ENCODE measurements around the gene ATP1A1. TPM values are rescaled to one million over a fixed set of nuclear protein-coding genes. Genes with fewer than 3 reads are reported as not detected.

Gene ATP1A1
- polyA plus RNA-seq, 3 donors: 32.3 to 135 (median 32.7) TPM

GRCh38 chr1:116350097-116350645 is 22.9 kb upstream of the ATP1A1 start:
- no peak overlapping the region for H2AFZ ChIP-seq (ENCODE audit: insufficient read depth, low read depth, low read length, poor library complexity, severe bottlenecking)
- H3K27me3 Mint-ChIP-seq (ENCODE audit: low read depth in 3 of 3): peaks cover 3 to 9% (median 5%) of the 10 kb centered on the region in 3 donors
- H3K4me2 ChIP-seq (replicated peaks; ENCODE audit: extremely low read depth, low read length, poor library complexity, severe bottlenecking): no peak overlapping the region
- WGBS (ENCODE audit: insufficient coverage): no CpG with 5 or more reads among the region's 2 CpGs
- H3K9me3 Mint-ChIP-seq: peaks cover 0 to 8% (median 3%) of the 10 kb centered on the region in 7 donors
- TF ChIP-seq CTCF (IDR thresholded peaks at IDR 0.05): no peak
- no peak overlapping the region for H3K27ac Mint-ChIP-seq
- H3K4me1 Mint-ChIP-seq: peaks cover 10% of the 10 kb centered on the region
- no peaks in the 10 kb centered on the region for H3K9me3 ChIP-seq (replicated peaks in 1 of 2; ENCODE audit: control insufficient read depth in 1 of 2, insufficient read depth in 1 of 2, low read length in 2 of 2)
- H3K79me2 ChIP-seq (ENCODE audit: insufficient read depth, low read length): no peaks in the 10 kb centered on the region
- no peak overlapping the region for H3K9ac ChIP-seq (ENCODE audit: insufficient read depth, low read length, poor library complexity, severe bottlenecking)
- no peaks in the 10 kb centered on the region for H3K36me3 Mint-ChIP-seq
- H3K27ac ChIP-seq (ENCODE audit: low read depth in 1 of 2, low read length in 2 of 2): no peak overlapping the region
- H3K4me3 Mint-ChIP-seq: no peak overlapping the region
- H3K36me3 ChIP-seq (replicated peaks in 1 of 2; ENCODE audit: control insufficient read depth in 1 of 2, insufficient read depth in 2 of 2, low read length in 2 of 2): no peaks in the 10 kb centered on the region
- no peak for DNase-seq
- no peaks in the 10 kb centered on the region for H4K20me1 ChIP-seq (ENCODE audit: insufficient read depth, low read length)
- intact Hi-C loops (cut with micrococcal nuclease): loop anchor here in 1 of 2 donors (10.0 kb wide), 1 partner anchor 175 kb away; no protein-coding TSS in a partner anchor
- H3K4me1 ChIP-seq (ENCODE audit: control insufficient read depth in 1 of 2, insufficient read depth in 2 of 2, low read length in 2 of 2): no peaks in the 10 kb centered on the region
- H3K4me3 ChIP-seq (replicated peaks in 1 of 3; ENCODE audit: low read depth in 2 of 3, low read length in 3 of 3): no peak overlapping the region
- no peaks in the 10 kb centered on the region for H3K27me3 ChIP-seq (ENCODE audit: control insufficient read depth in 2 of 2, insufficient read depth in 2 of 2, low read length in 2 of 2)

GRCh38 chr1:116351914-116352313 is 21.1 kb upstream of the ATP1A1 start:
- intact Hi-C loops (cut with micrococcal nuclease): loop anchor here in 1 of 2 donors (10.0 kb wide), 1 partner anchor 177 kb away; no protein-coding TSS in a partner anchor
- H3K27ac ChIP-seq (ENCODE audit: low read depth in 1 of 2, low read length in 2 of 2): no peak overlapping the region
- Mint-ChIP-seq H3K4me3 (no peak overlapping the region), H3K27me3 (ENCODE audit: low read depth in 3 of 3) (peaks cover 3 to 6% (median 5%) of the 10 kb centered on the region in 3 donors), H3K4me1 (peaks cover 16% of the 10 kb centered on the region), H3K27ac (no peak overlapping the region), H3K9me3 (peaks cover 0 to 8% (median 3%) of the 10 kb centered on the region in 7 donors), H3K36me3 (no peaks in the 10 kb centered on the region)
- peak overlapping the region; percentile 6 for H3K4me2 ChIP-seq (replicated peaks; ENCODE audit: extremely low read depth, low read length, poor library complexity, severe bottlenecking)
- no peaks in the 10 kb centered on the region for H3K36me3 ChIP-seq (replicated peaks in 1 of 2; ENCODE audit: control insufficient read depth in 1 of 2, insufficient read depth in 2 of 2, low read length in 2 of 2)
- no peaks in the 10 kb centered on the region for H4K20me1 ChIP-seq (ENCODE audit: insufficient read depth, low read length)
- H3K4me3 ChIP-seq (replicated peaks in 1 of 3; ENCODE audit: low read depth in 2 of 3, low read length in 3 of 3): no peak overlapping the region
- DNase-seq: no peak
- H2AFZ ChIP-seq (ENCODE audit: insufficient read depth, low read depth, low read length, poor library complexity, severe bottlenecking): peak overlapping the region; percentile 3
- no peaks in the 10 kb centered on the region for H3K79me2 ChIP-seq (ENCODE audit: insufficient read depth, low read length)
- no CpG with 5 or more reads among the region's 4 CpGs for WGBS (ENCODE audit: insufficient coverage)
- H3K9ac ChIP-seq (ENCODE audit: insufficient read depth, low read length, poor library complexity, severe bottlenecking): no peak overlapping the region
- no peaks in the 10 kb centered on the region for H3K9me3 ChIP-seq (replicated peaks in 1 of 2; ENCODE audit: control insufficient read depth in 1 of 2, insufficient read depth in 1 of 2, low read length in 2 of 2)
- no peaks in the 10 kb centered on the region for H3K4me1 ChIP-seq (ENCODE audit: control insufficient read depth in 1 of 2, insufficient read depth in 2 of 2, low read length in 2 of 2)
- H3K27me3 ChIP-seq (ENCODE audit: control insufficient read depth in 2 of 2, insufficient read depth in 2 of 2, low read length in 2 of 2): no peaks in the 10 kb centered on the region
- no peak for TF ChIP-seq CTCF (IDR thresholded peaks at IDR 0.05)

Measured in CD14-positive monocyte (primary cell).